ENCODE results near the gene P2RX7. TPM values are rescaled to one million over a fixed set of nuclear protein-coding genes. Genes with fewer than 3 reads are reported as not detected.

Gene P2RX7
- total and polyA plus RNA-seq, 7 donors = 0.60 to 8.0 (median 3.9) TPM

GRCh38 chr12:121133838-121134237, 1.2 kb downstream of the P2RX7 start:
- TF ChIP-seq POLR2A (IDR thresholded peaks at IDR 0.05) = no peak
- TF ChIP-seq CTCF (IDR thresholded peaks at IDR 0.05) = no peak
- no peak for TF ChIP-seq POLR2AphosphoS5 (IDR thresholded peaks at IDR 0.05)
- no peaks in the 10 kb centered on the region for H3K36me3 ChIP-seq
- H3K9me3 ChIP-seq = no peaks in the 10 kb centered on the region
- intact Hi-C loops (cut with DNase I) = loop anchor here (2.0 to 10.0 kb wide), 2 partner anchors 77 to 409 kb away; partner anchors contain the start of genes ACADS and P2RX4
- peaks cover 0 to 33% (median 23%) of the 10 kb centered on the region in 4 donors for H3K4me1 ChIP-seq
- H3K4me3 ChIP-seq = peak overlapping the region in 2 of 4 donors; percentile 56 to 61
- H3K27ac ChIP-seq = peak overlapping the region; percentile 74 to 87 (median 79)
- WGBS, 2 donors = 77 to 96% methylated on average over 7 of the region's 7 CpGs
- DNase-seq = no peak
- no peaks in the 10 kb centered on the region for H3K27me3 ChIP-seq

GRCh38 chr12:121135320-121135719, 2.6 kb downstream of the P2RX7 start:
- H3K36me3 ChIP-seq = no peaks in the 10 kb centered on the region
- H3K4me1 ChIP-seq = peaks cover 0 to 28% (median 12%) of the 10 kb centered on the region in 4 donors
- no peaks in the 10 kb centered on the region for H3K27me3 ChIP-seq
- H3K27ac ChIP-seq = no peak overlapping the region
- no peak for DNase-seq
- WGBS, 2 donors = 90 to 95% methylated on average over 3 of the region's 3 CpGs
- H3K9me3 ChIP-seq = no peaks in the 10 kb centered on the region
- intact Hi-C loops (cut with DNase I) = loop anchor here (5.0 to 10.0 kb wide), 2 partner anchors 62 to 411 kb away; partner anchors contain the start of gene ACADS
- no peak overlapping the region for H3K4me3 ChIP-seq
- TF ChIP-seq EP300 (IDR thresholded peaks at IDR 0.05) (no peak), CTCF (IDR thresholded peaks at IDR 0.05) (no peak), POLR2A (IDR thresholded peaks at IDR 0.05) (no peak), POLR2AphosphoS5 (IDR thresholded peaks at IDR 0.05) (no peak)

- 94 to 95% methylated on average over 4 of the region's 4 CpGs for whole genome bisulfite sequencing, 2 donors
- Histone ChIP-seq H3K27me3 (no peaks in the 10 kb centered on the region), H3K27ac (no peak overlapping the region), H3K36me3 (no peaks in the 10 kb centered on the region), H3K9me3 (no peaks in the 10 kb centered on the region), H3K4me3 (no peak overlapping the region), H3K4me1 (peaks cover 0 to 22% (median 9%) of the 10 kb centered on the region in 4 donors)
- no peak for TF ChIP-seq CTCF (IDR thresholded peaks at IDR 0.05)
- TF ChIP-seq EP300 (IDR thresholded peaks at IDR 0.05) = no peak
- TF ChIP-seq POLR2AphosphoS5 (IDR thresholded peaks at IDR 0.05) = no peak
- no peak for TF ChIP-seq POLR2A (IDR thresholded peaks at IDR 0.05)
- intact Hi-C loops (cut with DNase I) = loop anchor here (5.0 to 10.0 kb wide), 2 partner anchors 60 to 413 kb away; partner anchors contain the start of gene ACADS
- no peak for DNase-seq
Observed at GRCh38 chr12:121137512-121137911, 4.8 kb downstream of the P2RX7 start.

DNA sequence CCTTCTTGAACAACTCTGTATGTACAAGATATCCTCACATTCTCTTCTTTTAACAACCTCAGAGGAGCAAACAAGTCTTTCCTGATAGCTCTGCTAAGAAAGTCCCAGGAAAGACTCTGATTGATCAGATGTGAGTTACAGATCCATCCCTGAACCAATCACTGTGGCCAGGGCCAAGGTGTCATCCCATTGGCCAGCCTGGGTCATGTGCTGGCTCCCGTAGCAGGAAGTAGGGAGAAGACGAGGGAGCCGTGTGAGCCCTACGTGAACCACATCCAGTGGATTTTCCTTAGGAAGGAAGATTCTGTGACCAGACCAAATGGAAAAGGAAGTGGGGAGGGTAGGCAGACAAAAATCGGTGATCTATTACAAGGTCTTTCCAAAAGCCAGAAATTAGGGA, 5.6 kb downstream of the P2RX7 start:
- no peaks in the 10 kb centered on the region for H3K27me3 ChIP-seq
- intact Hi-C loops (cut with DNase I) = loop anchor here (5.0 to 10.0 kb wide), 2 partner anchors 59 to 413 kb away; partner anchors contain the start of gene ACADS
- H3K36me3 ChIP-seq = no peaks in the 10 kb centered on the region
- 92% methylated on average over 5 of the region's 5 CpGs for WGBS, 2 donors
- no peak overlapping the region for H3K27ac ChIP-seq
- DNase-seq = no peak
- TF ChIP-seq POLR2AphosphoS5 (IDR thresholded peaks at IDR 0.05) (no peak), EP300 (IDR thresholded peaks at IDR 0.05) (no peak), POLR2A (IDR thresholded peaks at IDR 0.05) (no peak), CTCF (IDR thresholded peaks at IDR 0.05) (no peak)
- no peak overlapping the region for H3K4me3 ChIP-seq
- H3K9me3 ChIP-seq = no peaks in the 10 kb centered on the region
- peaks cover 0 to 16% (median 5%) of the 10 kb centered on the region in 4 donors for H3K4me1 ChIP-seq

- no peak for DNase-seq
- intact Hi-C loops (cut with DNase I) = loop anchor here (5.0 to 10.0 kb wide), 2 partner anchors 58 to 414 kb away; partner anchors contain the start of gene ACADS
- Histone ChIP-seq H3K27ac (no peak overlapping the region), H3K9me3 (no peaks in the 10 kb centered on the region), H3K27me3 (no peaks in the 10 kb centered on the region), H3K4me3 (no peak overlapping the region), H3K4me1 (peaks cover 0 to 6% (median 0%) of the 10 kb centered on the region in 4 donors), H3K36me3 (no peaks in the 10 kb centered on the region)
- TF ChIP-seq EP300 (IDR thresholded peaks at IDR 0.05) = no peak
- 95% methylated on average over 5 of the region's 5 CpGs for WGBS, 2 donors
Observed at GRCh38 chr12:121139286-121139685, 6.6 kb downstream of the P2RX7 start.
